IMR-90 (cell line): ENCODE measurements around the gene THOC2. TPM values are rescaled to one million over a fixed set of nuclear protein-coding genes. Genes with fewer than 3 reads are reported as not detected.

ENCODE experiments used
- ATAC-seq: fragments of 200-7000 bp; cut with Tn5 transposase; 2 replicates; pipeline ENCODE4 v1.9.1; 2020; ENCODE audit warnings: low read depth, mild to moderate bottlenecking, moderate library complexity
- BruUV-seq: library from RNA; stranded (reverse); fragments of 400-500 nt; replicated peaks from 2 replicates; lab custom pipeline; 2021; lab: Mats Ljungman, UMichigan
- CTCF ChIA-PET: fragments of 300-600 bp; formaldehyde crosslinking; extraction: SDS; loops from one replicate; lab custom pipeline; 2021; ENCODE audit warnings: antibody characterized with exemption; lab: Yijun Ruan, JAX
- POLR2A ChIA-PET: fragments of 300-600 bp; sonication (Branson Sonifier 250); formaldehyde crosslinking; loops from one replicate; lab custom pipeline; 2022; ENCODE audit warnings: antibody characterized with exemption; ENCODE audit not compliant: unreplicated experiment; lab: Charles Lee
- DNase-seq: peaks from one replicate; pipeline ENCODE4 v3.0.0; 2013
- H2AFZ ChIP-seq: replicated peaks from 2 replicates; pipeline ENCODE3; 2013; ENCODE audit warnings: low read length, mild to moderate bottlenecking; ENCODE audit not compliant: poor library complexity
- H2AK5ac ChIP-seq: 2 replicates; pipeline ENCODE4 v1.6.1; 2013; ENCODE audit warnings: low read depth, low read length, inconsistent platforms
- H2AK9ac ChIP-seq: replicated peaks from 2 replicates; pipeline ENCODE3; 2013; ENCODE audit warnings: mild to moderate bottlenecking, low read depth, low read length, moderate library complexity; ENCODE audit not compliant: poor library complexity
- H2BK120ac ChIP-seq: 2 replicates; pipeline ENCODE4 v1.6.1; 2013; ENCODE audit warnings: low read depth, low read length, inconsistent platforms
- H2BK15ac ChIP-seq: 3 replicates; pipeline ENCODE4 v1.6.1; 2013; ENCODE audit warnings: low read depth, low read length, inconsistent platforms
- H2BK20ac ChIP-seq: 2 replicates; pipeline ENCODE4 v1.6.1; 2013; ENCODE audit warnings: low read depth, mild to moderate bottlenecking, inconsistent platforms, low read length, moderate library complexity
- H2BK5ac ChIP-seq: 2 replicates; pipeline ENCODE4 v1.6.1; 2013; ENCODE audit warnings: mild to moderate bottlenecking, low read depth, low read length, inconsistent platforms; ENCODE audit not compliant: poor library complexity, severe bottlenecking
- H3K14ac ChIP-seq: replicated peaks from 2 replicates; pipeline ENCODE4 v1.6.1; 2013; ENCODE audit warnings: low read depth, low read length, inconsistent platforms
- H3K18ac ChIP-seq: 2 replicates; pipeline ENCODE4 v1.6.1; 2013; ENCODE audit warnings: low read depth, low read length, control low read depth
- H3K23ac ChIP-seq: 2 replicates; pipeline ENCODE4 v1.6.1; 2013; ENCODE audit warnings: low read depth, low read length, inconsistent platforms
- H3K27ac ChIP-seq: 2 replicates; pipeline ENCODE4 v1.5.1; 2013; ENCODE audit warnings: mild to moderate bottlenecking, control low read depth, low read length; ENCODE audit not compliant: insufficient read depth
- H3K27me3 ChIP-seq: 2 replicates; pipeline ENCODE4 v1.6.1; 2013; ENCODE audit warnings: low read length; ENCODE audit not compliant: control insufficient read depth, insufficient read depth
- H3K36me3 ChIP-seq: 2 replicates; pipeline ENCODE4 v1.6.1; 2013; ENCODE audit warnings: low read length, mixed read lengths; ENCODE audit not compliant: control insufficient read depth, insufficient read depth
- H3K4ac ChIP-seq: 2 replicates; pipeline ENCODE4 v1.6.1; 2013; ENCODE audit warnings: low read depth, low read length, inconsistent platforms
- H3K4me1 ChIP-seq: 2 replicates; pipeline ENCODE4 v1.6.1; 2013; ENCODE audit warnings: low read length, mixed read lengths; ENCODE audit not compliant: control insufficient read depth, insufficient read depth
- H3K4me2 ChIP-seq: 2 replicates; pipeline ENCODE4 v1.6.1; 2013; ENCODE audit warnings: low read depth, mild to moderate bottlenecking, control low read depth, low read length, moderate library complexity
- H3K4me3 ChIP-seq: 2 replicates; pipeline ENCODE4 v1.5.1; 2013; ENCODE audit warnings: low read depth, mild to moderate bottlenecking, control low read depth, low read length, moderate library complexity; ENCODE audit not compliant: insufficient read depth
- H3K56ac ChIP-seq: 2 replicates; pipeline ENCODE4 v1.6.1; 2013; ENCODE audit warnings: low read length, inconsistent platforms; ENCODE audit not compliant: insufficient read depth; ENCODE audit errors: extremely low read depth
- H3K79me1 ChIP-seq, 2 experiments: 2 replicates each; pipeline ENCODE4 v1.6.1; 2013; ENCODE audit warnings: low read length in 2 of 2, inconsistent platforms in 1 of 2, low read depth in 1 of 2
- H3K9ac ChIP-seq: 2 replicates; pipeline ENCODE4 v1.6.1; 2013; ENCODE audit warnings: low read depth, low read length, control low read depth
- H3K9me1 ChIP-seq: 2 replicates; pipeline ENCODE4 v1.6.1; 2013; ENCODE audit warnings: low read length, inconsistent platforms; ENCODE audit not compliant: insufficient read depth
- H3K9me3 ChIP-seq: 2 replicates; pipeline ENCODE4 v1.6.1; 2013; ENCODE audit warnings: low read length; ENCODE audit not compliant: control insufficient read depth, insufficient read depth
- H4K20me1 ChIP-seq: 2 replicates; pipeline ENCODE4 v1.6.1; 2013; ENCODE audit warnings: low read length, inconsistent platforms; ENCODE audit not compliant: insufficient read depth
- H4K5ac ChIP-seq: 2 replicates; pipeline ENCODE4 v1.6.1; 2013; ENCODE audit warnings: mild to moderate bottlenecking, low read depth, low read length, control low read depth
- H4K8ac ChIP-seq, 2 experiments: 2 replicates each; pipeline ENCODE4 v1.6.1; 2013; ENCODE audit warnings: low read depth in 2 of 2, low read length in 2 of 2, control low read depth in 1 of 2, inconsistent platforms in 1 of 2
- H4K91ac ChIP-seq: 2 replicates; pipeline ENCODE4 v1.6.1; 2013; ENCODE audit warnings: low read depth, low read length, inconsistent platforms; ENCODE audit not compliant: insufficient read depth
- BHLHE40 ChIP-seq: fragments of 150-350 bp; IDR thresholded peaks from 2 replicates; pipeline ENCODE4 v1.6.1; 2016; ENCODE audit warnings: mild to moderate bottlenecking, low read depth, low read length
- CEBPB ChIP-seq: IDR thresholded peaks from 2 replicates; pipeline ENCODE4 v1.6.1; 2012; ENCODE audit warnings: low read depth, low read length, improper control_type of control experiment
- CHD1 ChIP-seq: IDR thresholded peaks from 2 replicates; pipeline ENCODE4 v1.6.1; 2012; ENCODE audit warnings: low read depth, low read length, improper control_type of control experiment
- FOS ChIP-seq: fragments of 150-350 bp; IDR thresholded peaks from 2 replicates; pipeline ENCODE4 v1.6.1; 2016; ENCODE audit warnings: low read depth, low read length
- MAZ ChIP-seq: IDR thresholded peaks from 2 replicates; pipeline ENCODE4 v1.6.1; 2012; ENCODE audit warnings: low read depth, mild to moderate bottlenecking, low read length, improper control_type of control experiment, moderate library complexity, borderline replicate concordance
- MXI1 ChIP-seq: IDR thresholded peaks from 2 replicates; pipeline ENCODE4 v1.6.1; 2012; ENCODE audit warnings: low read depth, mild to moderate bottlenecking, low read length, moderate library complexity, borderline replicate concordance
- NFE2L2 ChIP-seq: fragments of 150-350 bp; IDR thresholded peaks from 2 replicates; pipeline ENCODE4 v1.6.1; 2016; ENCODE audit warnings: low read depth, mild to moderate bottlenecking, low read length
- POLR2A ChIP-seq: IDR thresholded peaks from 2 replicates; pipeline ENCODE4 v1.6.1; 2012; ENCODE audit warnings: mild to moderate bottlenecking, low read depth, low read length
- RAD21 ChIP-seq: IDR thresholded peaks from 2 replicates; pipeline ENCODE4 v1.6.1; 2012; ENCODE audit warnings: low read length, improper control_type of control experiment
- RCOR1 ChIP-seq: IDR thresholded peaks from 2 replicates; pipeline ENCODE4 v1.6.1; 2012; ENCODE audit warnings: mild to moderate bottlenecking, low read length, improper control_type of control experiment; ENCODE audit not compliant: insufficient replicate concordance
- RFX5 ChIP-seq: IDR thresholded peaks from 2 replicates; pipeline ENCODE4 v1.8.0; 2012; ENCODE audit warnings: low read depth, mild to moderate bottlenecking, low read length, moderate library complexity
- SMC3 ChIP-seq: fragments of 150-350 bp; IDR thresholded peaks from 2 replicates; pipeline ENCODE4 v1.6.1; 2016; ENCODE audit warnings: low read depth, mild to moderate bottlenecking, antibody characterized with exemption, low read length, moderate library complexity
- dilution Hi-C: fragments of 300-500 bp; cut with HindIII; formaldehyde crosslinking; loops from one replicate; pipeline ENCODE4 v1.14.3; 2018; ENCODE audit warnings: low sequenced_read_pairs; ENCODE audit not compliant: unreplicated experiment
- in situ Hi-C: fragments of 300-500 bp; cut with MboI; formaldehyde crosslinking; loops from 3 replicates; pipeline ENCODE4 v1.14.3; 2019; ENCODE audit warnings: low sequenced_read_pairs, inconsistent platforms, mixed read lengths
- intact Hi-C: fragments of 100-400 bp; cut with micrococcal nuclease; formaldehyde crosslinking; loops from 2 replicates; pipeline ENCODE4 v1.10.0; 2022
- polyA plus RNA-seq, 3 experiments: library from polyadenylated mRNA; depleted of rRNA; stranded (reverse); fragments of >200 nt; gene quantifications; 2 replicates each; pipeline ENCODE4 v1.2.3, GENCODE V29; 2012; ENCODE audit warnings: low replicate concordance in 1 of 3
- total RNA-seq: library from RNA; depleted of rRNA; stranded (reverse); fragments of >200 nt; gene quantifications from 2 replicates; pipeline ENCODE4 v1.2.3, GENCODE V29; 2012
- TF ChIP-seq, protein P1 (sequence below): fragments of 150-350 bp; IDR thresholded peaks from 2 replicates; pipeline ENCODE4 v1.6.1; 2016; ENCODE audit warnings: low read depth, mild to moderate bottlenecking, low read length, moderate library complexity, borderline replicate concordance
- TF ChIP-seq, protein P2 (sequence below): fragments of 150-350 bp; IDR thresholded peaks from 2 replicates; pipeline ENCODE4 v1.6.1; 2017; ENCODE audit warnings: mild to moderate bottlenecking, antibody characterized with exemption, low read length, low read depth
- TF ChIP-seq, protein P3 (sequence below): conservative IDR thresholded peaks from 2 replicates; pipeline ENCODE4 v1.5.1; 2012; ENCODE audit warnings: mild to moderate bottlenecking, low read depth, low read length, improper control_type of control experiment

The THOC2 gene
- total and polyA plus RNA-seq, 2 of the 4 experiments (the other 2 are of a cell fraction) = 42.9 to 58.8 TPM

DNA sequence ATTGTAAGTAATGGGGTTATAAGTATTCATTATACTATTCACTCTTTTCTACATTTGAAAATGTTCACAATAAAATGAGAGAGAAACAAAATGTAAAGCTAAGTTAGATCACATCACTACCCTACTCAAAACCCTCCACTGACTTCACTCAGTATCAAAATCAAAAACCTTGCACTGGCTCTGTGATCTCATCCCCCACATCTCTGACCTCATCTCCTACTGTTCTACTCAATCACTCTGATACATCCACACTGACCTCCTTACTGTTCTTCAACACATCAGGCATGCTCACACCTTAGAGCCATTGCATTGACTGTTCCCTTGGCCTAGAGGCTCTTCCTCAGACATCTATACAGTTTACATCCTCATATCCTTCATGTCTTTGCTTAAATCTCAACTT is 50.7 kb downstream of the THOC2 start:
- Histone ChIP-seq H3K9me3 (no peaks in the 10 kb centered on the region), H3K18ac (no peak overlapping the region), H2BK5ac (no peak overlapping the region), H3K36me3 (0 out of 2 replicates have a peak, but pooled peaks cover 4% of the 10 kb centered on the region), H2AK9ac (no peak overlapping the region), H3K4me1 (no peaks in the 10 kb centered on the region), H3K4ac (no peak overlapping the region), H3K79me1 (peaks cover 2% of the 10 kb centered on the region in 2 experiments; a peak in 1 of 4 replicates), H2AFZ (no peak overlapping the region), H2AK5ac (no peak overlapping the region), H3K9me1 (peaks cover 2% of the 10 kb centered on the region; the same call in 1 of the 2 replicates), H2BK15ac (no peak overlapping the region), H3K14ac (no peak overlapping the region), H3K56ac (no peak overlapping the region), H3K4me2 (no peak overlapping the region), H3K4me3 (no peak overlapping the region), H4K5ac (no peak overlapping the region), H3K27me3 (no peaks in the 10 kb centered on the region), H3K27ac (no peak overlapping the region), H2BK20ac (no peak overlapping the region), H3K23ac (no peak overlapping the region), H4K8ac (no peak overlapping the region), H4K20me1 (no peaks in the 10 kb centered on the region; the same call in 1 of the 2 replicates), H4K91ac (no peak overlapping the region), H3K9ac (no peak overlapping the region), H2BK120ac (no peak overlapping the region)
- DNase-seq (no peak), ATAC-seq (no peak)
- CTCF ChIA-PET = no interaction called here
- dilution Hi-C loops = no loop called here
- in situ Hi-C loops = no loop called here
- TF ChIP-seq CEBPB (no peak), BHLHE40 (no peak), SMC3 (no peak), RFX5 (no peak), FOS (no peak), MAZ (no peak), RCOR1 (no peak), CHD1 (no peak), MXI1 (no peak), POLR2A (no peak), NFE2L2 (no peak), RAD21 (no peak)
- TF ChIP-seq, protein P1, sequence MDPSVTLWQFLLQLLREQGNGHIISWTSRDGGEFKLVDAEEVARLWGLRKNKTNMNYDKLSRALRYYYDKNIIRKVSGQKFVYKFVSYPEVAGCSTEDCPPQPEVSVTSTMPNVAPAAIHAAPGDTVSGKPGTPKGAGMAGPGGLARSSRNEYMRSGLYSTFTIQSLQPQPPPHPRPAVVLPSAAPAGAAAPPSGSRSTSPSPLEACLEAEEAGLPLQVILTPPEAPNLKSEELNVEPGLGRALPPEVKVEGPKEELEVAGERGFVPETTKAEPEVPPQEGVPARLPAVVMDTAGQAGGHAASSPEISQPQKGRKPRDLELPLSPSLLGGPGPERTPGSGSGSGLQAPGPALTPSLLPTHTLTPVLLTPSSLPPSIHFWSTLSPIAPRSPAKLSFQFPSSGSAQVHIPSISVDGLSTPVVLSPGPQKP = no peak
- TF ChIP-seq, protein P2, sequence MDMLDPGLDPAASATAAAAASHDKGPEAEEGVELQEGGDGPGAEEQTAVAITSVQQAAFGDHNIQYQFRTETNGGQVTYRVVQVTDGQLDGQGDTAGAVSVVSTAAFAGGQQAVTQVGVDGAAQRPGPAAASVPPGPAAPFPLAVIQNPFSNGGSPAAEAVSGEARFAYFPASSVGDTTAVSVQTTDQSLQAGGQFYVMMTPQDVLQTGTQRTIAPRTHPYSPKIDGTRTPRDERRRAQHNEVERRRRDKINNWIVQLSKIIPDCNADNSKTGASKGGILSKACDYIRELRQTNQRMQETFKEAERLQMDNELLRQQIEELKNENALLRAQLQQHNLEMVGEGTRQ = no peak
- TF ChIP-seq, protein P3, sequence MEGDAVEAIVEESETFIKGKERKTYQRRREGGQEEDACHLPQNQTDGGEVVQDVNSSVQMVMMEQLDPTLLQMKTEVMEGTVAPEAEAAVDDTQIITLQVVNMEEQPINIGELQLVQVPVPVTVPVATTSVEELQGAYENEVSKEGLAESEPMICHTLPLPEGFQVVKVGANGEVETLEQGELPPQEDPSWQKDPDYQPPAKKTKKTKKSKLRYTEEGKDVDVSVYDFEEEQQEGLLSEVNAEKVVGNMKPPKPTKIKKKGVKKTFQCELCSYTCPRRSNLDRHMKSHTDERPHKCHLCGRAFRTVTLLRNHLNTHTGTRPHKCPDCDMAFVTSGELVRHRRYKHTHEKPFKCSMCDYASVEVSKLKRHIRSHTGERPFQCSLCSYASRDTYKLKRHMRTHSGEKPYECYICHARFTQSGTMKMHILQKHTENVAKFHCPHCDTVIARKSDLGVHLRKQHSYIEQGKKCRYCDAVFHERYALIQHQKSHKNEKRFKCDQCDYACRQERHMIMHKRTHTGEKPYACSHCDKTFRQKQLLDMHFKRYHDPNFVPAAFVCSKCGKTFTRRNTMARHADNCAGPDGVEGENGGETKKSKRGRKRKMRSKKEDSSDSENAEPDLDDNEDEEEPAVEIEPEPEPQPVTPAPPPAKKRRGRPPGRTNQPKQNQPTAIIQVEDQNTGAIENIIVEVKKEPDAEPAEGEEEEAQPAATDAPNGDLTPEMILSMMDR = no peak
- POLR2A ChIA-PET = no interaction called here
- BruUV-seq = no TSS peak
- intact Hi-C loops = no loop called here
